Testis (tissue), 3 donors: ENCODE data around the gene CALHM6. TPM values are rescaled to one million over a fixed set of nuclear protein-coding genes. Genes with fewer than 3 reads are reported as not detected.

Source experiments
- DNase-seq: peaks from one replicate; pipeline ENCODE4 v3.0.0-alpha.2; 2019
- H3K27ac ChIP-seq, 2 donors: fragments of 200-600 bp; sonication (generic); one replicate each; pipeline ENCODE4 v1.5.1; 2019
- H3K27me3 ChIP-seq: fragments of 200-600 bp; sonication (generic); one replicate; pipeline ENCODE4 v1.5.1; 2019
- H3K36me3 ChIP-seq: fragments of 200-600 bp; sonication (generic); one replicate; pipeline ENCODE4 v1.5.1; 2017; ENCODE audit warnings: low read depth; ENCODE audit errors: missing control alignments
- H3K4me1 ChIP-seq: fragments of 200-600 bp; sonication (generic); one replicate; pipeline ENCODE4 v1.5.1; 2019
- H3K4me3 ChIP-seq, 2 donors: fragments of 200-600 bp; sonication (generic); one replicate each; pipeline ENCODE4 v1.5.1; 2017 to 2019
- H3K9me3 ChIP-seq: fragments of 200-600 bp; sonication (generic); one replicate; pipeline ENCODE4 v1.5.1; 2017
- POLR2A ChIP-seq: fragments of 450-650 bp; IDR thresholded peaks from one replicate; pipeline ENCODE4 v1.6.1; 2017; ENCODE audit warnings: antibody characterized with exemption, mild to moderate bottlenecking, moderate library complexity
- WGBS, 2 donors: methylation state at CpG; one replicate each; pipeline ENCODE4 v1.1.5; 2018; 5-methylcytosine and 5-hydroxymethylcytosine counted together
- intact Hi-C: fragments of 100-400 bp; cut with DNase I; formaldehyde crosslinking; loops from one replicate; pipeline ENCODE4 v1.15.1; 2023; ENCODE audit warnings: low total_unique reads
- polyA plus RNA-seq: library from polyadenylated mRNA; stranded (reverse); fragments of 350-450 nt; fragmentation: Illumina TruSeq; extraction: RNeasy Lipid Tissue Mini Kit (QIAGEN cat#74804); gene quantifications from one replicate; pipeline ENCODE4 v1.2.3, GENCODE V29; 2014; ENCODE audit warnings: low read depth, low replicate concordance; ENCODE audit not compliant: insufficient read depth
- total RNA-seq, 2 donors: library from RNA; depleted of rRNA; stranded (reverse); fragments of >200 nt; gene quantifications; one replicate each; pipeline ENCODE4 v1.2.3, GENCODE V29; 2016
- TF ChIP-seq, protein P1 (sequence below), 3 experiments: fragments of 450-650 bp in 2 of 3; fragments of 200-600 bp in 1 of 3; sonication (generic) in 1 of 3; IDR thresholded peaks; one replicate each; pipeline ENCODE4 v1.5.1; 2016 to 2019; ENCODE audit warnings: antibody characterized with exemption in 3 of 3, mild to moderate bottlenecking in 2 of 3, moderate library complexity in 1 of 3

CALHM6 gene
- total and polyA plus RNA-seq, 3 donors from 2014 or later: 9.7 to 15.7 (median 10.4) TPM

- TF ChIP-seq POLR2A: no peak
- 89 to 96% methylated on average over 2 of the region's 2 CpGs for WGBS, 2 donors
- intact Hi-C loops: no loop called here
Measured at GRCh38 chr6:116429111-116429510, 32.1 kb upstream of the CALHM6 start.

GRCh38 chr6:116430860-116431259 is 30.3 kb upstream of the CALHM6 start:
- intact Hi-C loops: no loop called here
- no peak for DNase-seq
- Histone ChIP-seq H3K27me3 (no peaks in the 10 kb centered on the region), H3K36me3 (no peaks in the 10 kb centered on the region), H3K9me3 (no peaks in the 10 kb centered on the region), H3K4me1 (no peaks in the 10 kb centered on the region), H3K27ac (no peak overlapping the region), H3K4me3 (no peak overlapping the region)
- WGBS, 2 donors: 83 to 84% methylated on average over 4 of the region's 4 CpGs
- TF ChIP-seq POLR2A: no peak
- TF ChIP-seq, protein P1, sequence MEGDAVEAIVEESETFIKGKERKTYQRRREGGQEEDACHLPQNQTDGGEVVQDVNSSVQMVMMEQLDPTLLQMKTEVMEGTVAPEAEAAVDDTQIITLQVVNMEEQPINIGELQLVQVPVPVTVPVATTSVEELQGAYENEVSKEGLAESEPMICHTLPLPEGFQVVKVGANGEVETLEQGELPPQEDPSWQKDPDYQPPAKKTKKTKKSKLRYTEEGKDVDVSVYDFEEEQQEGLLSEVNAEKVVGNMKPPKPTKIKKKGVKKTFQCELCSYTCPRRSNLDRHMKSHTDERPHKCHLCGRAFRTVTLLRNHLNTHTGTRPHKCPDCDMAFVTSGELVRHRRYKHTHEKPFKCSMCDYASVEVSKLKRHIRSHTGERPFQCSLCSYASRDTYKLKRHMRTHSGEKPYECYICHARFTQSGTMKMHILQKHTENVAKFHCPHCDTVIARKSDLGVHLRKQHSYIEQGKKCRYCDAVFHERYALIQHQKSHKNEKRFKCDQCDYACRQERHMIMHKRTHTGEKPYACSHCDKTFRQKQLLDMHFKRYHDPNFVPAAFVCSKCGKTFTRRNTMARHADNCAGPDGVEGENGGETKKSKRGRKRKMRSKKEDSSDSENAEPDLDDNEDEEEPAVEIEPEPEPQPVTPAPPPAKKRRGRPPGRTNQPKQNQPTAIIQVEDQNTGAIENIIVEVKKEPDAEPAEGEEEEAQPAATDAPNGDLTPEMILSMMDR (IDR thresholded peaks at IDR 0.05): no peak

More at GRCh38 chr6:116429111-116429510, 32.1 kb upstream of the CALHM6 start:
- H3K27me3 ChIP-seq: no peaks in the 10 kb centered on the region
- no peak for DNase-seq
- no peak overlapping the region for H3K27ac ChIP-seq
- no peaks in the 10 kb centered on the region for H3K9me3 ChIP-seq
- no peaks in the 10 kb centered on the region for H3K4me1 ChIP-seq
- H3K36me3 ChIP-seq: no peaks in the 10 kb centered on the region
- H3K4me3 ChIP-seq: no peak overlapping the region

DNA sequence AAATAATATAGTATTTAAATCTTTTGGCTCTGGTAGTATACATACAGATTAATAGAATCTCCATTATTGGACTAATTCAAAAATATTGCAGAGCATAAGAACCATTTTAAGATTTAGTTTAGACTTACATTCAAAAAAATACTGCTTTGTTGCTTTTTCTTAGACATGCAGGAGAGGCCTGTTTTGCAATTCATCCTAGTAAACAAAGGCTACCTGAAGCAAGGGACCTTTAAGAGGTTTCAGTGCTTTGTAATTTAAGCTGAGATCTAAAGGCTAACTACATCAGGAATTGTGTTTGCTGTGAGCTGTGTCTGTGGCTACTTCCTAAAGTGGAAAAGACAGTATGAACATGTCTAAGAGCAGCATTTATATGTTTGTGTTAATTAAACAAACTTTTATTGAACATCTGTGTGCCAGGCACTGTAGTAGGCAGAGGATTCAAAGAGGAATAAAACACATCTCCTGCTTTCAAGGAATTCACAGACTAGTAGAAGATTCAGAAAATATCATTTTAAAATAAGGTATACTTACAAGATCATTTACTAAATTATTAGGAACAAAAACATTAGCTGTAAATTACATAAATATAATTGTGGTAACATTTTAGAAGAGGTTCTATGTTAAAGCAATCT is 29.1 kb upstream of the CALHM6 start:
- intact Hi-C loops: no loop called here
- no peak overlapping the region for H3K4me3 ChIP-seq
- no peak for TF ChIP-seq POLR2A
- TF ChIP-seq, protein P1 (IDR thresholded peaks at IDR 0.05): no peak
- no peaks in the 10 kb centered on the region for H3K27me3 ChIP-seq
- no peaks in the 10 kb centered on the region for H3K4me1 ChIP-seq
- H3K36me3 ChIP-seq: no peaks in the 10 kb centered on the region
- no peak for DNase-seq
- no peak overlapping the region for H3K27ac ChIP-seq
- no peaks in the 10 kb centered on the region for H3K9me3 ChIP-seq

GRCh38 chr6:116433206-116433712 is 27.9 kb upstream of the CALHM6 start:
- H3K27me3 ChIP-seq: no peaks in the 10 kb centered on the region
- intact Hi-C loops: no loop called here
- H3K9me3 ChIP-seq: no peaks in the 10 kb centered on the region
- no peaks in the 10 kb centered on the region for H3K36me3 ChIP-seq
- no peak overlapping the region for H3K4me3 ChIP-seq
- no peak overlapping the region for H3K27ac ChIP-seq
- WGBS, 2 donors: 85 to 88% methylated on average over 4 of the region's 4 CpGs
- H3K4me1 ChIP-seq: no peaks in the 10 kb centered on the region
- no peak for DNase-seq
- TF ChIP-seq, protein P1 (IDR thresholded peaks at IDR 0.05): no peak
- no peak for TF ChIP-seq POLR2A

GRCh38 chr6:116434056-116434725 is 27.0 kb upstream of the CALHM6 start:
- intact Hi-C loops: no loop called here
- H3K27me3 ChIP-seq: no peaks in the 10 kb centered on the region
- WGBS, 2 donors: 92 to 95% methylated on average over 1 of the region's 1 CpG
- TF ChIP-seq, protein P1 (IDR thresholded peaks at IDR 0.05): no peak
- TF ChIP-seq POLR2A: no peak
- no peak for DNase-seq
- no peak overlapping the region for H3K4me3 ChIP-seq
- H3K9me3 ChIP-seq: no peaks in the 10 kb centered on the region
- no peaks in the 10 kb centered on the region for H3K4me1 ChIP-seq
- no peak overlapping the region for H3K27ac ChIP-seq
- H3K36me3 ChIP-seq: no peaks in the 10 kb centered on the region
